AG04450 (cell line): ENCODE measurements around the gene LEFTY1. TPM values are rescaled to one million over a fixed set of nuclear protein-coding genes. Genes with fewer than 3 reads are reported as not detected.

Experiments used
- CTCF ChIA-PET: fragments of 300-600, 350-600 bp; formaldehyde crosslinking; extraction: SDS; loops from one replicate; lab custom pipeline; 2022; ENCODE audit warnings: antibody characterized with exemption, inconsistent platforms; lab: Charles Lee
- POLR2A ChIA-PET: fragments of 350-600 bp; formaldehyde crosslinking; extraction: SDS; loops from one replicate; lab custom pipeline; 2021; ENCODE audit warnings: antibody characterized with exemption, inconsistent platforms; lab: Yijun Ruan, JAX
- DNase-seq: peaks from one replicate; pipeline ENCODE4 v3.0.0-alpha.2; 2011; ENCODE audit warnings: low read depth, low spot score
- H3K27ac ChIP-seq: one replicate; pipeline ENCODE4 v1.5.1; 2012; ENCODE audit warnings: low read depth, low read length, control low read depth
- H3K27me3 ChIP-seq: one replicate; pipeline ENCODE4 v1.6.0; 2012; ENCODE audit warnings: low read length; ENCODE audit not compliant: control insufficient read depth, insufficient read depth
- H3K4me3 ChIP-seq: 2 replicates; pipeline ENCODE4 v1.5.1; 2011; ENCODE audit warnings: mild to moderate bottlenecking, low read depth, low read length, control low read depth
- H3K9me3 ChIP-seq: 2 replicates; pipeline ENCODE4 v1.5.1; 2012; ENCODE audit warnings: low read length; ENCODE audit not compliant: control insufficient read depth, insufficient read depth
- CTCF ChIP-seq: IDR thresholded peaks from 2 replicates; pipeline ENCODE4 v1.5.1; 2011; ENCODE audit warnings: low read depth, low read length, control low read depth, inconsistent platforms
- polyA plus RNA-seq: library from polyadenylated mRNA; depleted of rRNA; stranded (reverse); fragments of >200 nt; gene quantifications from 2 replicates; pipeline ENCODE4 v1.2.3, GENCODE V29; 2011

Gene LEFTY1
- polyA plus RNA-seq, 1 experiment: 0.05 TPM

- no peak for DNase-seq
- Histone ChIP-seq H3K9me3 (no peaks in the 10 kb centered on the region), H3K27ac (no peak overlapping the region), H3K27me3 (no peaks in the 10 kb centered on the region), H3K4me3 (no peak overlapping the region)
- CTCF ChIA-PET: interaction anchor here (0.5 to 1.1 kb wide), 2 partner anchors 47 to 374 kb away, joined by 3 to 4 read pairs; no protein-coding TSS in a partner anchor
- TF ChIP-seq CTCF: no peak
- POLR2A ChIA-PET: no interaction called here
Measured at GRCh38 chr1:225848030-225848955, 40.7 kb downstream of the LEFTY1 start.

DNA sequence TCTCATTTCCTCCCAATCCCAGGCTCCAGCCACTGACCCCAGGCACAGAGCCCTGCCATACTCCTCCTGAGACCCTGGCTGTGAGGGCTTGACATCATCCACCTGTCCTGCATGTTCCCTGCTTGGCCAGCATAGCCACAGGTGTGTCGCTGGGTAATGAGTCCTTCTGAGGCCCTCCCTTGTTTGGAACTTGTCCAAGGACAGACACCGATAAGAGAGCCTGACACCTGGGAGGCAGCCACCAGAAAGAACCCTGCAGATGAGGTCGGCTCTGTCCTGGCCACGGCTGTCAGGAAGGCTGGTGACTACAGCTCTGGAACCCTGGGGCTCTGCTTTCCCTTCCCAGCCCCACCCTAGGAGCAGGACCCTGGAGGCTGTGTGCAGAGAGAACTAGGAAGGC is 41.3 kb downstream of the LEFTY1 start:
- CTCF ChIA-PET: interaction anchor here (1.1 kb wide), 1 partner anchor 373 kb away, joined by 4 read pairs; no protein-coding TSS in a partner anchor
- no peak for DNase-seq
- H3K27me3 ChIP-seq: no peaks in the 10 kb centered on the region
- H3K27ac ChIP-seq: no peak overlapping the region
- H3K9me3 ChIP-seq: no peaks in the 10 kb centered on the region
- TF ChIP-seq CTCF: no peak
- no peak overlapping the region for H3K4me3 ChIP-seq
- POLR2A ChIA-PET: no interaction called here

DNA sequence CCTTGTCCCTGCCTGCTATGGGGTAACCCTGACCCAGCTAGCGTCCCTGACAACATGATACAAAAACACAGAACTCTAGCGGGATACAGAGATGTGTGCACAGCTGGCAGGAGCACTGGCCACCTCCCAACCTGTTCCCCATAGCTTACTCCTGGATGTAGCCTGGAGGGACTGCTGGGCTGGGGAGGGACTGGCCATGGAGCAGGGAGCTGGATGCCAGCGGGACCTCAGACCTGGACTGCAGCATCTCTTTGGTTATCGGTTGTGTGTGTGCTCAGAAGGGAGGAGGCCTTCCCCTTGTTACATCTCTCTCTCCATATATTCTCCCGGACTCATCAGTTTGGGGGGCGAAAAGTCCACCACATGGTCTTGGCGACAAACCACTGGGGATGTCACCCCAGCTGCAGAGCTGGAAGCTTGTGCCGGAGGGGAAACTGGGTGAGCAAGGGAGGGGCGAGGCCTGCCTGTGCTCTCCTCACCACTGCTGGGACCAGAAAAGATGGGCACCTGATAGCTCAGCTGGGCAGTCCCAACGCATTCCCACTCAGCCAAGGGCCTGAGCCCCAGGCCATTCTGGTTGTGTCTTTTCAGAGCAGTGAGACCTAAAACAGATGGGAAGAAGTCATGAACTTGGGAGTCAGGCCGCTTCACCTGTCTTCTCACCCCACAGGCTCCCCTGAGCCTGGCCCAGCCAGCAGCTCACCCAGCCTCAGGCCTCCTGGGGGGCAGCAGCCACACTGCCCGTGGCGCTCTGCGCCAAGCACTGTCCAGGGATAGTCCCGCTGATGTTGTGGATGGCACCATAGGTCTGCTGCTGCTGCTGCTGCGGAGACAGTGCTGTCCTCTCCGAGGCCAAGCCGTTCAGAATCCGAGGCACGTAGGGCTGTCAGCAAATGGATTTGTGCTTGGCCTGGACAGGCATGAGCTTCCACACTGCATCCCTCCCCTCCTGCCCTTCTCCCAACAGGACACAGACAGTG is 42.3 kb downstream of the LEFTY1 start:
- ChIA-PET CTCF (interaction anchor here (0.8 to 2.6 kb wide), 12 partner anchors 8 to 376 kb away, joined by 3 to 21 read pairs (median 4); partner anchors contain the start of gene SRP9), POLR2A (no interaction called here)
- DNase-seq: no peak
- no peak for TF ChIP-seq CTCF
- Histone ChIP-seq H3K9me3 (no peaks in the 10 kb centered on the region), H3K4me3 (no peak overlapping the region), H3K27me3 (no peaks in the 10 kb centered on the region), H3K27ac (no peak overlapping the region)

- H3K27me3 ChIP-seq: no peaks in the 10 kb centered on the region
- CTCF ChIA-PET: interaction anchor here (0.6 to 2.6 kb wide), 20 partner anchors 7 to 1519 kb away, joined by 3 to 21 read pairs (median 4); partner anchors contain the start of genes SRP9 and TMEM63A
- no peak overlapping the region for H3K27ac ChIP-seq
- DNase-seq: peak; percentile 45
- POLR2A ChIA-PET: interaction anchor here (0.9 to 1.1 kb wide), 2 partner anchors 11 to 36 kb away, joined by 3 to 4 read pairs; partner anchors contain the start of gene EPHX1
- no peak overlapping the region for H3K4me3 ChIP-seq
- peak; percentile 83 for TF ChIP-seq CTCF
- no peaks in the 10 kb centered on the region for H3K9me3 ChIP-seq
Measured at GRCh38 chr1:225845571-225846259, 43.2 kb downstream of the LEFTY1 start.
